Coronary artery (tissue), 2 donors: ENCODE measurements around the gene MAP3K5.

Source experiments
- DNase-seq: peaks from one replicate; pipeline ENCODE4 v3.0.0-alpha.2; 2017; ENCODE audit warnings: low spot score
- H3K27ac ChIP-seq, 2 donors: fragments of 200-600 bp; sonication (generic); one replicate each; pipeline ENCODE4 v1.5.1; 2016 to 2019
- H3K4me3 ChIP-seq: fragments of 200-600 bp; sonication (generic); 2 replicates; pipeline ENCODE4 v1.5.1; 2016; ENCODE audit warnings: mild to moderate bottlenecking, moderate library complexity
- TF ChIP-seq, protein P1 (sequence below): fragments of 200-600 bp; sonication (generic); IDR thresholded peaks from one replicate; pipeline ENCODE4 v1.5.1; 2019; ENCODE audit warnings: antibody characterized with exemption

MAP3K5 gene

DNA sequence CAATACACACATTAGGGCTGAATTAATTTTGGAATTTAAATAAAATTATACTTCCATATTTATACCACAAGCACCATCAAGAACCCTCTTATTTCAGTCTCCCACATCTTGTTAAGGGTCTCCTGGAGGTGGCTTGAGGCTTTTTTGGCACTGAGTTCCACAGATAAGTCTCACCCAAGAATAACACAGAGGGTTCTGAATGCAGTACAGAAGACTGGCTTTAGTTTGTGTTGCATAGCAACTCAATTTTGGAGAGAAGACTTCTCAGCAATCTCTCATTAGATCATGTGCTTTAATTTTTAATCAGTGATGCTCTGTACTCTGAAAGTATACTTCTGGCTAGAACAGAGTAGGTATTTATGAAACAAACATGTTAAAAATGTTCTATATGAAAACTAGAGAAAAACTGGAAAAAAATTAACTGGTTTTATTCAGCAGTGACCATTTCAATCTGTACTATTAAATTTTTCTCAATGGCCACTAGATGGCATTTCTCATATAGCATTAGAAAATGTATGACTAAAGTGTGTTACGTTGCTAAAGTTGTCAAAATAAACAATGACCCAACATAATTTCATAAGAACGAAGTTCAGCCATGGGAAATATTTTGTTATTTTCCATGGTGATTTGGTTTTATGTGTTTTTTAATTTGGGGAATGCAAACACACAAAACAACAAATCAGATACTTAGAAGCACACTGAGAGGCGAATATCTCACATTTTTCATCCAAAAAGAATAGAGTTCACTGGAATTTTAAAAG lies 209.4 kb downstream of the MAP3K5 start:
- Histone ChIP-seq H3K4me3 (peak overlapping the region; percentile 2), H3K27ac (peak overlapping the region; percentile 71 to 89)
- TF ChIP-seq, protein P1, sequence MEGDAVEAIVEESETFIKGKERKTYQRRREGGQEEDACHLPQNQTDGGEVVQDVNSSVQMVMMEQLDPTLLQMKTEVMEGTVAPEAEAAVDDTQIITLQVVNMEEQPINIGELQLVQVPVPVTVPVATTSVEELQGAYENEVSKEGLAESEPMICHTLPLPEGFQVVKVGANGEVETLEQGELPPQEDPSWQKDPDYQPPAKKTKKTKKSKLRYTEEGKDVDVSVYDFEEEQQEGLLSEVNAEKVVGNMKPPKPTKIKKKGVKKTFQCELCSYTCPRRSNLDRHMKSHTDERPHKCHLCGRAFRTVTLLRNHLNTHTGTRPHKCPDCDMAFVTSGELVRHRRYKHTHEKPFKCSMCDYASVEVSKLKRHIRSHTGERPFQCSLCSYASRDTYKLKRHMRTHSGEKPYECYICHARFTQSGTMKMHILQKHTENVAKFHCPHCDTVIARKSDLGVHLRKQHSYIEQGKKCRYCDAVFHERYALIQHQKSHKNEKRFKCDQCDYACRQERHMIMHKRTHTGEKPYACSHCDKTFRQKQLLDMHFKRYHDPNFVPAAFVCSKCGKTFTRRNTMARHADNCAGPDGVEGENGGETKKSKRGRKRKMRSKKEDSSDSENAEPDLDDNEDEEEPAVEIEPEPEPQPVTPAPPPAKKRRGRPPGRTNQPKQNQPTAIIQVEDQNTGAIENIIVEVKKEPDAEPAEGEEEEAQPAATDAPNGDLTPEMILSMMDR = no peak
- DNase-seq = no peak

DNA sequence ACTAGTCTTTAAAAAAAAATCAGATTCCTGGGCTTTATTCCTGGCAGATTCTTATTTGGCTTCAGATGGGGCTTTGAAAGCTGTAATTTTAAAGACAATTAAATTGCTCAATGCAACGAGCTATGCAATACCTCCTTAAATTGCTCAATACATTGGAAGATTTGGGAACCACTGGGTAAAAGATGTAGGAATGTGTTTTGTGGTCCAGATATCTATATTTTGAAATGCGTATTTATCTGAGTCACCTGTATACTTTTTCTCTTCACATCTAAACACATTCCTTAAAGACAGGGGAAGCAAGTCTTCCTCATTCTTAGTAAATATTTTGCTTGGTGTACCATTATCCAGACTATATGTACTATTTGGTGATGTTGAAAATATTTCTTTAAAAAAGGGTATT lies 212.5 kb downstream of the MAP3K5 start:
- no peak overlapping the region for H3K4me3 ChIP-seq
- DNase-seq = no peak
- TF ChIP-seq, protein P1 = no peak
- no peak overlapping the region for H3K27ac ChIP-seq

DNA sequence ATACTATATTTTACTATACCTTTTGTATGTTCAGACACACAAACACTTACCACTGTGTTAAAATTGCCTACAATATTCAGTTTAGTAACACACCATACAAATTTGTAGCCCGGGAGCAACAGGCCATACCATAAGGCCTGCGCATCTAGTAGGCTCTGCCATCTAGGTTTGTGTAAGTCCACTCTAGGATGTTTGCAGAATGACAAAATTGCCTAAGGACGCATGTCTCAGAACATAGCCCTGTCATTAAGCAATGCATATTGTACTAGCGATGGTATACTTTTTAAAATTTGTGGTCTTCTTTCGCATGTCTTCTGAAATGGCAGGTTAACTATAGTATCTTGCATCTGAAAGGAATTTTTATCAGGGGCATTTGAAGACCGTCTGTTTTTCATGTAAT lies 215.5 kb downstream of the MAP3K5 start:
- Histone ChIP-seq H3K27ac (no peak overlapping the region), H3K4me3 (no peak overlapping the region)
- no peak for DNase-seq
- TF ChIP-seq, protein P1 = no peak

DNA sequence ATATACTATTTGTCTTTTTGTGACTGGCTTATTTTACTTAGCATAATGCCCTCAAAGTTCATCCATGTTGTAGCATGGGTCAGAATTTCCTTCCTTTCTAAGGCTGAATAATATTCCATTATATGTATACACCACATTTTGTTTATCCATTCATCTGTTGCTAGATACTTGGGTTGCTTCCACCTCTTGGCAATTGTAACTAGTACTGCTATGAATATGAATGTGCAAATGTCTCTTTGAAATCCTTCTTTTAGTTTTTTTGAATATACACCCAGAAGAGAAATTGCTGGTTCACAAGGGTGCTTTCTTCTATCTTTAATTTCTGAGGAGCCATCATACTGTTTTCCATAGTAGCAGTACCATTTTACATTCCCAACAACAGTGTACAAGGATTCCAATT lies 220.8 kb downstream of the MAP3K5 start:
- TF ChIP-seq, protein P1 = no peak
- no peak for DNase-seq
- Histone ChIP-seq H3K4me3 (no peak overlapping the region), H3K27ac (no peak overlapping the region)

DNA sequence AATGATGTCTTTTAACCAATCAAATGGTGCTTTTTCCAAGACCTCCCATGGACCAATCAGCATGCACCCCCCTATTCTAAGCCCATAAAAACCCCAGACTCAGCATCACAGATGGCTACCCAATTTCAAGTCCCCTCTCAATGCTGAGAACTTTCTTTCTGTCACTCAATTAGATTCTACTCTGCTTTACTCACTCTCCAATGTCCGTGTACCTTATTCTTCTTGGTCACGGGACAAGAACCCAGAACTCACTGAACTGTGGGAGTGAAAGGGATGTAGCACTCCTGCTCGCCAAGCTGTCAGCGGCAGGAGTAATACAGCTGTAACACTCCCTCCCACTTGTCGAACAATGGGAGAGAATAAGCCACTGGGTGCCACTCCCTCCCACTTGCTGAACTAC lies 221.2 kb downstream of the MAP3K5 start:
- TF ChIP-seq, protein P1 = no peak
- DNase-seq = no peak
- no peak overlapping the region for H3K27ac ChIP-seq
- no peak overlapping the region for H3K4me3 ChIP-seq

DNA sequence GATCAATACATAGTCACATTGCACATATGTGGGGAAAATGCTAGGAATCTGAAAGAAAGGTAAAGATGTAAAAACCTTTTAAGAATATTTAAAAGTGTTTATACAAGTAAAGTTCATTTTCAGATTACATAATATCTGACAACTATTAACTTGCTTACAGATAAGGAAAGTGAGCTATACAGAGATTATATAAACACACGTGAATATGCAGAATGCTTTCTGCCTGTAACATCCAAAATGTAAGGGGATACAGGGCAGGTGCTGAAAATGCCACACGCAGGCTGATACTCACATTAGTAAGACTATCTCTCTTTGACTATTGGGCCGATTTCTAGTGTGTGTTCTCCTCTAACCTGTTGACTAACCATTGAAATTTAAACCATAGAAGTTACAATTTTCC lies 224.1 kb downstream of the MAP3K5 start:
- TF ChIP-seq, protein P1 = no peak
- no peak for DNase-seq
- no peak overlapping the region for H3K27ac ChIP-seq
- no peak overlapping the region for H3K4me3 ChIP-seq

DNA sequence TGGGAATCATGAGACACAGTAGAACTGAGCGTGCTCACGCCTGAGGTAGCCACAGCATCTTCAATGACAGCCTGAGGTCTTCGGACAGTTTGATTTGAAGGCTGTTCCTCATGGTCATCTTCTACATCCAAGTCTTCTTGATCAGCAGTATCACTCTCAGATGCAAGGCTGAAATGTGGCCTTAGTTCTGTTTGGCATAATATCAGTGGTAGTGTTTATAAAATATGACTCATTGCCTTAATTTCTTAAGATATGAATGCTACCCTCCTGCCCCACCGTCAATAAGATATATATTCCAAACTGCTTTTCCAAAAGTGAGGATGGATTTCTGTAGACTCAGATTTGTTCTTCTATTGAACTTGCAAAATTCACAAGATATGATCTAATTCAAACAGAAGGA lies 224.6 kb downstream of the MAP3K5 start:
- no peak overlapping the region for H3K4me3 ChIP-seq
- H3K27ac ChIP-seq = no peak overlapping the region
- no peak for DNase-seq
- TF ChIP-seq, protein P1 = no peak
